NCI-H226 (cell line): Measurements from ENCODE around the gene SUFU.

Experiments
- DNase-seq: peaks from one replicate; pipeline ENCODE4 v3.0.0-alpha.2; 2015

Gene SUFU

DNA sequence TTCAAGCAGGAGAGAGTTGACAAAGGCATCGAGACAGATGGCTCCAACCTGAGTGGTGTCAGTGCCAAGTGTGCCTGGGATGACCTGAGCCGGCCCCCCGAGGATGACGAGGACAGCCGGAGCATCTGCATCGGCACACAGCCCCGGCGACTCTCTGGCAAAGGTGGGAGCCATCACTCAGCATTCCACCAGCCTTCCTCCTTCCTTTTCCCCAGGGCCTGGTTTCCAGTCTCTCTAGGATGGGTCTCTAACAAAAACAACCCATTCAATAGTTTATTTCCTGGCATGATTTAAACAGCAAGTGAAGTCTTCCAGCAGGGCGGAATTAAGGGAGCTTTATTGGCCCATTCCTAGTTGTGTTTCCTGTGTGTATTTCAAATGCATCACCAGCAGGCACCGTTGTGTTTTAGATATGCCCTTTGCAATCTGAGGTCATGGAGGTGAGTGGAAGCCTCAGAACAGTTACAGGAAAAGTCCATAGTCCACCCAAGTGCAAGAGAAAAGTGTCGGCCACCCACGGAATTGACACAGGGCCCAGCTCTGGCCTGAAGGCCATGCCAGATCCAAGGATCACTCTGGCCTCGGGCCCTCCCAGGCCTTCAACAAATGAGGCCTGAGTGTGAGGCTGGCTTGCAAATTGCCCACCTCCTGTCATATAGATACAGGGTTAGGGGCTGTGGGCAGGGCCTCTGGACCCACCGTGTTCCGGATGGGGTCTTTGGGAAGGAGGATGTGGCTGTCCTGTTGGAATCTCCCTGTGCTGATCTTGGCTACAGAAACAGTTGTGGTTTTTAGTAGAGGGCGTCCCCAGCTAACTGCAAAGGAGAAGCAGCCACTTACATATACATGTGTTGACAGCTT lies 93.6 kb downstream of the SUFU start:
- no peak for DNase-seq

DNA sequence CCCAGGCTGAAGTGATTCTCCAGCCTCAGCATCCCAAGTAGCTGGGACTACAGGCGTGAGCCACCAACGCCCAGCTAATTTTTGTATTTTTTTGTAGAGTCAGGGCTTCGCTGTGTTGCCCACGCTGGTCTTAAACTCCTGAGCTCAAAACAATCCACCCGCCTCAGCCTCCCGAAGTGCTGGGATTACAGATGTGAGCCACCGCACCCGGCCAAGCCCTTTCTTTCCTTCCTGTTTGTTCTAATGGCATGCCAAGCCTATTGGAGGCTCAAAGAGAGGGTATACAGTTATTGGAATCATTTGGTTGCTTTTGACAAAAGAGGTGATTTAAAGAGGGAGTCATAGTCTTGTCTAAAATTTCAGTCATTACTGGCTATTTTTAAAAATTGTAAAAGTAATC lies 94.5 kb downstream of the SUFU start:
- DNase-seq: no peak

GRCh38 chr10:102599565-102600327 lies 96.0 kb downstream of the SUFU start:
- peak; percentile 87 for DNase-seq

DNA sequence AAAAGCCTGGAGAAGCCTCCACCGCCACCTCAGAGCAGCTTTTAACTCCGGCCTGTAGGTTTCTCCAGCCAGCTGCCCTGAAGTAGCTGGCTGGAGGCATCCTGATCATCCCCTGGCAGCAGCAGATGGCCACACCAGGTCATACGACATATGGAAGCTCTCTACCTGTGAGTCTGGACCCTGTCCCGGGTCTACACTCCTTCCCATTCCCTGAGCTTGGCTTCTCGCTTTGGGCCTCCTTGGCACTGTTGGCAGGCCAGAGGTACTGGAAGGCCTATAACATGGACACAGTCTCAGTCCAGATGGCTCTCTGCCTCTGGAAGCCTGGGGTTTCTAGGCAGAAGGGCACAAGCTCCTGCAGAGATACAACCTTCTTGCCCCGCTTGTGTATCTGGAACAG lies 97.0 kb downstream of the SUFU start:
- no peak for DNase-seq

GRCh38 chr10:102601639-102602038 lies 97.9 kb downstream of the SUFU start:
- DNase-seq: no peak

GRCh38 chr10:102602272-102603045 lies 98.7 kb downstream of the SUFU start:
- peak; percentile 51 for DNase-seq

DNA sequence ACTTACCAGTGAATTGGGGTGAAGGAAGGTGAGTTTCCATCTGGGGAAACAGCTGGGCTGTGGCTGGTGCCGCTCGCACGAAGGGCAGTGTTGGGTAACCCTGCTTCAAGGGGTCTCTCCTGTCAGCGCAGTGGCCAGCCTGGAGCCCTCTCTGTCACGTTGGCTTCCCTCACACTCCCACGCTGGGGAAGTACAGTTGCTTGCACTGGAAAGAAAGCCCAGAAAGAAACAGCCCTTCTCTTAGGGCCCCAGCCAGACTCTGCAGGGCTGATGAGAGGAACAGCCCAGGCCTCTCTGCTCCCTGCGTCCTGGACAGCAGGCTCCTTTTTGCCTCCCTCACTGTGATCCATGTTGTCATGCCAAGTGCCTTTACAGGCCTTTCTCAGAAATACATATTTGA lies 100.2 kb downstream of the SUFU start:
- no peak for DNase-seq

DNA sequence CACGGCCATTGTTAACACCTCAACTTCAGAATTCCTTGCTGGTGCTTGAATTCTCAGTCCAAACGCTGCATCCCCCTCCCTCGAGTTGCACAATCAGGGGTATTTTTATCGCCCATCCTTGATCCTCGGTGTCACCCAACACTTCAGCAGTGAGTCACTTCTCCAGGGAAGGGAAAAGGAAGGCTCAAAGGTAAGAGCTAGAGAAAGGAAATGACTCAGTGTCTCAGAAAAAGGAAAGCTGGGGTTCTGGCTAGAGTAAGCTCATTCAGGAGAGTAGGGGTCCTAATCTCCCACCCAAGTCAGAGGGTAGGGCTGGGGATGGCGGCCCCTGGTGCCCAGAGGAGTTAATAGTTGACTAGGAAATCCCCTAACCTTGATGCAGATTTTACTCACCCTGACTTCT lies 100.7 kb downstream of the SUFU start:
- peak; percentile 86 for DNase-seq

- DNase-seq: no peak
Observed at GRCh38 chr10:102605712-102606111, 101.9 kb downstream of the SUFU start.

GRCh38 chr10:102608487-102608886 lies 104.7 kb downstream of the SUFU start:
- DNase-seq: no peak

DNA sequence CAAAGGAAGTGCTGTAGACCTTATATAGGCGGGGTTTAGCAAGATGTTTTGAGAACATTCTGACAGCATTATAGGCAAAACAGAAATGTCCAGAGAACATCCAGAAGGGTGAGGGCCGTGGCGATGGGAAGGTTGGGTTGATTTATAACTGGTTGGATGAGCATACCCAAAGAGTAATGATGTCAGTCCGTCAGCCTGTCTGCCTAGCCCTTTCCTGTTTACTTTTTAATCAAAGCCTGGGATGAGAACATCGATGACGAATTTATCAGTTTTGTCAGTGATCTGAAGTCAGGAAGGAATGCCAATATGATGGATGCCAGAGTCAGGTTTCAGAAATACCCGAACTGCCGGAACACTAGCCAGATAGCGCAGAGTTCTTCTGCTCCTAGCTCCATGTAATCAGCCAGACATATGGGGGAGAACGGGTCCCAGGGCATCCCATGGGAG lies 106.7 kb downstream of the SUFU start:
- no peak for DNase-seq

GRCh38 chr10:102611514-102612087 lies 107.8 kb downstream of the SUFU start:
- DNase-seq: no peak

DNA sequence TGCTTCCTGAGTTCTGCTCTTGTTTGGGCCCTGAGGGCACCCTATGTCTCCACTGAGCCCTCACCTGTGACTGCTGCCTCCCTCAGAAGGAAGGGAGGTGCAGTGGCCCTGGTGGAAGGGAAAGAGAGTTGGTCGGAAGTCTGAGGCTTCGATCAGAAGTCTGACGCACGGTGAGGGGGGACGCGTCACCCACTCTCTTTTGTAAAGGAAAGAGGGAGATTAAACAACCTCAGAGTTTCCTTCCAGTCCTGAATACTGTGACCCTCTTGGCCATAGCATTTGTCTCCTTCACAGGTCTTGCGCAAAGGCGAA lies 109.1 kb downstream of the SUFU start:
- no peak for DNase-seq

GRCh38 chr10:102613286-102613685 lies 109.5 kb downstream of the SUFU start:
- DNase-seq: no peak

GRCh38 chr10:102613785-102614184 lies 110.0 kb downstream of the SUFU start:
- DNase-seq: no peak

DNA sequence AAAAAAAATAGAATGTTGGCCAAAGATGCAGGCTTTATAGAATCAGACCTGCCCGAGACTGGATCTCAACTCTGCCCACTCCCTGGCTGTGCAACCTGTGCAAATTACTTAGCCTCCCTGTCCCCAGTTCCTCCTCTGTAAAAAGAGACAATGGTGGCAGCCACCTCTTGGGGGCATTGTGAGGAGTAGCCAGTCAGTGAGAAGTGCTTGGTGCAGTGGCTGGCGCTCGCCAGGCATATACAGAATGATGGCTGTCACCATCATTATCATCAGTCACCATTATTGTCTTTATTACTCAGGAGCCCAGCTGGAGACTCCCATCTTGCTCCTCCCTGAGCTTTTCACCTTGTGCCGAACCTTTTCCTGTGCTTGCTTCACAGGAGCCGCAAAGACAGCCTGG lies 111.1 kb downstream of the SUFU start:
- DNase-seq: no peak

DNA sequence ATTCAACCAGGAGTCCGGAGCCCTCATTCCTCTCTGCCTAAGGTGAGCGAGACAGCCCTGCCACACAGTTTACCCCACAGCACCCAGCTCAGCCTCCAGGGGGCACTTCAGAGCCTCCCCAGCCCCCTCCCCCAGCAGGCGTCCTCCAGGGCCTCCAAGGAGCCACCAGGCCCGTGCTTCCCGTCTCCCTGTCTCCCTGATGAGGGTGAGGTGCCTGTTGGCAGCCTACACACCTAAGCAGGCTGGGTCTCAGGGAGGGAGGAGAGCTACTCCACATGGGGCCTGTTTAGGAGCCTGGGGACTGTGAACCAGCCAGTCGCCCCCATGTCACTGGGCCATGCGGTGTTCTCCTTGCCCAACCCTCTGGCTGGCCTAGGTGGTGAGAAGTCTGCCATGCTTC lies 111.6 kb downstream of the SUFU start:
- no peak for DNase-seq

DNA sequence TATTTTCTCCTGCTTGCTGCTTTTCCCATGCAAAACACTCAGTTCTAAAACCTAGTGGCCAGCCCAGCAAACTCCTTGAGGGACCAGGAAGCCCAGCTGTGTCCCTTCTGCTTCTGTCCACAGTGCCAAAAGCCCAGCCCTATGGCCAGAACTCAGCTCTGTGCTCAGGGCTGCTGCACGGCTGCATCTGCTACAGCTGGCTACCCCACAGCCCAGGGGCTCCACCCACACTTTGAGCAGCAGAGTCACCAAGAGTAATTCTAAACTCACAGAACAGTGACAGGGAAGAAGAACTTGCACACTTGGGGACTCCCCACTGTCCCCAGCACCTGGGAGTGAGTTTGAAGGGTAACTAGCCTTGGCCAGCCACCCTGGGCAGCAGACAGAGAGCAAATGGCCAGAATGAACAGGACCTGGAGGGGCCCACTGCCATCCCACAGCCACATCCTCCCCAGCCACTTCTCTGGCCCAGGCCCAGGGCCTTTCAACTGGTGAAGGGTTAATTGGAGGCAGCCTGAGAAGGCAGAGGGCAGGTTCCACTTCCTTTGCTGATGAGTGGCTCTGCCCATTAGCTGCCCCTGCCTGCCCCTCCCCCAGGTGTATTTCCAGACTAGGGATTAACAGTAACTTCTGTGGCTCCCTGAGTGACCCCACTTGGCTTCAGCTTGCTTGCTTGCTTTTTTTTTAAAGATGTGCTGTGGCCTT lies 112.4 kb downstream of the SUFU start:
- no peak for DNase-seq

GRCh38 chr10:102617041-102617440 lies 113.3 kb downstream of the SUFU start:
- DNase-seq: no peak

DNA sequence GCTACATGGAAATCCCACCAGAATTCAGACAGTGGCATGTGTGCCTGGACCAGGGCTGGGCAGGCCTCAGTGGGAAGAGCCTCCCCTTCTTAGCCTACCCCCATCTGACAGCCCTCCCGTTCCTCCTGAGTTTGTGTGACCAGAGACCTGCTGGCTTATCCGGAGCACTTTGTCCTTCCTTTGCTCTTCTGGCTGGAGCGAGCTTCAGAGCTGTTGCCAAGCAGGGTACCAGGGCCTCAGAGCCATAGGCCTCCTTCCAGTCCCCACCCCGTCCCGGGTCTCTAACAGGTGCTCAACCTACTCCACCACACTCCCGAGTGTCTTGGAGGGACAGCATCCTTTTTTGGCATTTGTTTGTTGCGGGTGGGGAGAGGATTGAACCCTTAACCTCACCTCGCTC lies 114.0 kb downstream of the SUFU start:
- DNase-seq: no peak

DNA sequence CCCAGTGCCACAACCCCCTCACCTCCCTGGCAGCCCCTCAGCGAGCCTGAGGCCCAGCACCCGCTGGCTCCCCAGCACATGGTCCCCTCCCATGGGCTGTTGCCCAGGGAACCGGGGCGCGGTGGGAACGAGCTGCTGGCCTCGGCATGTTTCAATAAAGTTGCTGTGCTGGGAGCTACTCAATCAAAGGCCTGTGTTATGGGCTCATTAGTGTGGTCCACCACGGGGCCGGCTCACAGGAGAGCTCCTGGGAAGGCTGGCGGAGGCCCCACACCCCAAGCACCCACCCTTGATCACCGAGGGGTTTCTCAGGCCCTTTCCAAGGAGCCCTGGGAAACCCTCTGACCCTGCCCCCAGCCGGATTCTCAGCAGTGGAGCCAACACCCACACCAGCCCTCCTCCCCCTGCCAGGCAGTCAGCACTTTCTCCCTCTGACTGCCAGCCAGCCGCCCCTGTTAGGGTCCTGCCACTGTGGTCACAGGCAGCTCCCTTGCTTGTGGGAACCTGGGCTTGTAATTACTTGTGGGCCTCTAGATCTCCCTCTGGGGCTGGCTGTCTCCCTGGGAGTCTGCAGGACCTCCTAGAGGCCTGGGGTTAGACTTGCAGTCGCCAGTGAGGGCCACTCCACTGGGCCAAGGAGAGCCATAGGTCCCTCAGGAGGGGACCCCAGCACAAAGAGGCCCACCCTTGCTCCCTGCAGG lies 115.7 kb downstream of the SUFU start:
- no peak for DNase-seq

- no peak for DNase-seq
Observed at GRCh38 chr10:102620138-102620590, 116.4 kb downstream of the SUFU start.
